Measurements from ENCODE around the gene WDR76. TPM values are rescaled to one million over a fixed set of nuclear protein-coding genes. Genes with fewer than 3 reads are reported as not detected.
A peak's percentile ranks its signal among the peaks of the same experiment; 100 is the strongest.
"Not testable (repeated sequence)": the region's sequence is repeated elsewhere in the genome, so short reads cannot be mapped to it uniquely, and the experiment has no call there.

The WDR76 gene
- 36.1 and 69.1 TPM in 2 replicates for total RNA-seq (2014; rRNA removed; shearing (Covaris generic))

DNA sequence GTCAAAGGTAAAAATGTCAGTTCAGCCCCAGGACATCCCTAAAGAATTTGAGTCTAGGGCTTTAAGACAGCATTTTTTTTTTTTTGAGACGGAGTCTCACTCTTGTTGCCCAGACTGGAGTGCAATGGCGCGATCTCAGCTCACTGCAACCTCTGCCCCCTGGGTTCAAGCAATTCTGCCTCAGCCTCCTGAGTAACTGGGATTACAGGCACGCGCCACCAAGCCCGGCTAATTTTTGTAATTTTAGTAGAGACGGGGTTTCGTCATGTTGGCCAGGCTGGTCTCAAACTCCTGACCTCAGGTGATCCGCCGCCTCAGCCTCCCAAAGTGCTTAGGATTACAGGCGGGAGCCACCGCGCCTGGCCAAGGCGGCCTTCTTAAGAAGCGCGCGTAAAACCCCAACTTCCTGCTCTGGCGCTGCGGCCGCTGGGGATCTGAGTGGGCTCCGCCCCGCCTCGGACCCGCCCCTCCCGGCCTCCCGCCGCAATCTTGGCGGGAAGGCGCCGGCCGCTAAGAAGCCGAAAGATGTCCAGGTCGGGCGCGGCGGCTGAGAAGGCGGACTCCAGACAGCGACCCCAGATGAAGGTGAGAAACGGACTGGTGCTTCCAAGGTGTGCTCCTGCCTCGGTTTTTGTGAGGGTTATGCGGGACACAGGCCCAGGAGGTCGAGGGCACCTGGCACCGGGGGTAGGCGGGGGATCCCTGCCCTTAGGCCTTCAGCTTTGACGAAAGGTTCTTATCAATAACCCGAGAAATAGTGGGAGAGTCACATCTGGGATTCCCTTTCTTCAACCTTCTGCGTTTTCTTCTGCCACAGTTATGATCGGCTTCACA is at the start of gene WDR76:
TSS of gene WDR76 (plus strand) at position 495 of the 834 bp plus-strand sequence. CDS start at position 526, 31 bp downstream.
- in situ Hi-C loops (cut with HindIII; ENCODE audit: low sequenced_read_pairs): no loop called here
- peak; percentile 84 for DNase-seq (ENCODE audit: low spot score)

DNA sequence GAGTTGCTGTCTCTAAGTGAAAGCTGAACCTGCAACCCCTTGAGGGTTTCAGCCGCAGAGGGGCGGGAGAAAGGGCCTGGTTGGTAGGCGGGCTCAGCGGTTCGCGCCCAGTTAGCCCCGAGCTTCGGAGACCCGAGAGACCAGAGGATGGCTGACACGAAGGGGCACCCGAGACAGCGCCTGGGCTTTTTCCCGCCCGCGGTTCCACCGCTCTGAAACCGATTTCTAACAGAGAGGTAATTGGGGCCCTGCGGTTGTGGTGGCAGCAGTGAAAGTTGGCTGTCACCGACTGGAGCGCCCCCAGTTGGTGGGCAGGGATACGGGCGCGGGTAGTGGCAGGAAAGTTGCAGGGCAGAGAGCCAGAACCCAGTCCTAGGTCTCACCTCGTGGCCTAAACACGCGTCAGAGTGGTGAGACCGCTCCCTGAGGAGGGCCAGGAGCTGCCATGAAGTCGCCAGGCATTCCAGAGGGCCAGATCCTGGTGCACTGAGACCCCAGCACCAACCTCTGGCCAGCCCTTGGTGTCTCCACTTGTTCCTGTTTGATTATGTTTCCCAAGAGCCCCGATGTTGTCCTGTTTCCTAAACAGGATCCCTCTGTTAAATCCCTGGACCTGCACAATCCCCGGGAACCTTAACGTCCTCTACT is 49.4 kb upstream of the WDR76 start:
- in situ Hi-C loops (cut with HindIII; ENCODE audit: low sequenced_read_pairs): loop anchor here (10.0 kb wide), 1 partner anchor 87 kb away; no protein-coding TSS in a partner anchor
- peak; percentile 71 for DNase-seq (ENCODE audit: low spot score)

DNA sequence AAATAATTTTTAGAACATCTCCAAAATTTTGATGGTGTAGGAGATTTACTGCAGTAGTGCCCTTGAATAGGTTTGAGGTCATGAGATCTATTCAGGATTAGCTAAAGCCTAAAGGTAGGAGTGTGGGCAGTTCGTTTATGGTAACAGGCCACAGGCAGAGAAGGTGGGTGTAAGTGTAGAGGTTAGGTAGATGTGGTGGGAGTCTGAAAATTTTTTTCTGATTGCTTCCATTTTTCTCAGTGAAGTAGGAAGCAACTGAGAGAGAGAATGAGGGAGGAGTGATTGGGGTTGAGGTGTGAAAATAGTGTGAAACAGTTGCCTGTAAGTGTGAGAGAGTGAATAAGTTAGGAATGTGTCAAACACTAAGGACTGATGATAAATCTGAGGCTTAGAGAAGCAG is 47.8 kb upstream of the WDR76 start:
- in situ Hi-C loops (cut with HindIII; ENCODE audit: low sequenced_read_pairs): loop anchor here (10.0 kb wide), 1 partner anchor 86 kb away; no protein-coding TSS in a partner anchor
- no peak for DNase-seq (ENCODE audit: low spot score)

DNA sequence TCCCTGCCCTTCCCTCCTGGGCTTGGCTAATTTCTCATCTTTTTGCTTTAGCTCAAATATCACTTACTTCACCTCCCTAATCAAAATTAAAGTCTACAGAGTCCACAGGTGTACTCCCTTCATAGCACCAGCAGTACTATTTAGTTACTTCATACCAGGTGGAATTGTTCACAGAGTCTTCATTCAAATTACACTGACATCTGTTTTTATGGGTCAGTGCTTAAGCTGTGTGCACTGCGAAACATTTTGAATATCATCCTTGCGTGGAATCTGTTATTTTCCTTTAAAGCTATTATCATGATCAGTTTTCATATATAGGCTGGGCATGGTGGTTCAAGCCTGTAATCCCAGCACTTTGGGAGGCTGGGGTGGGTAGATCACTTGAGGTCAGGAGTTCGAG is 37.4 kb upstream of the WDR76 start:
- in situ Hi-C loops (cut with HindIII; ENCODE audit: low sequenced_read_pairs): no loop called here
- DNase-seq (ENCODE audit: low spot score): no peak

DNA sequence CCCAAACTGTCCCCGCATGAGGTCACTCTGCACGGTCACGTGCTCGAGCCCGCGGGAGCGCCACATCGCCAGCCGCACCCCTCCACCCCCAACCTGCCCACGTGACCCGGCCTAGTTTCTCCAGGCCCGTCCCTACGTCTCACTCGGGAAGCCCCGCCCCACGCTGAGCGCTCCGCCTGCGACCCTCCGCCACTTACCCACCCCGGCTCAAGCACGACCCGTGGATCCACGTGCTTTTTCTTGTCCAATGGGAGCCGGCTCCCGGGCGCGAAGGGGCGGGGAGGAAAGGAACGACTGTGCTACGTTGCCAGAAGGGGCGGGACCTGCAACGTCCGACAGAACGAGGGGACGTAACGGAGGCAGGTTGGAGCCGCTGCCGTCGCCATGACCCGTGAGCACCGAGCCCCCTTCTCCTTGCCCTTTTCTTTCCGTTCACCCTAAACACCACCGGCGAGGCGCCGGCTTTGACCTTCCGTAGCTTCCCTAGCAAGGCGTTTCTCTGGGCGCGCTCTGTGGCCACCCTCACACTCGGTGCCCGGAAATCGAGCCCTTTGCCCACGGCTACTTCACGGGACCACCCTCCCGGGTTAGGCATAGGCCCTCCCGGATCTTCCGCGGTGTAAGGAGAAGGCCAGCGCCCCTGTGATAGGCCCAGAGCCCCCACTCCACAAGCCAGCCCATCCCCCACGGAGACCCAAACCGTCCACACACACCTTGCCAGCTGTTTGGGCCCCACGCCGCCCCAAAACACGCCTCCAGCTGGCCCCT is 34.6 kb upstream of the WDR76 start, which contains the start of gene SERF2:
TSS of gene SERF2 (plus strand) at position 328 of the 768 bp plus-strand sequence. CDS start at position 385, 57 bp downstream.
- DNase-seq (ENCODE audit: low spot score): peak; percentile 100
- in situ Hi-C loops (cut with HindIII; ENCODE audit: low sequenced_read_pairs): no loop called here

DNA sequence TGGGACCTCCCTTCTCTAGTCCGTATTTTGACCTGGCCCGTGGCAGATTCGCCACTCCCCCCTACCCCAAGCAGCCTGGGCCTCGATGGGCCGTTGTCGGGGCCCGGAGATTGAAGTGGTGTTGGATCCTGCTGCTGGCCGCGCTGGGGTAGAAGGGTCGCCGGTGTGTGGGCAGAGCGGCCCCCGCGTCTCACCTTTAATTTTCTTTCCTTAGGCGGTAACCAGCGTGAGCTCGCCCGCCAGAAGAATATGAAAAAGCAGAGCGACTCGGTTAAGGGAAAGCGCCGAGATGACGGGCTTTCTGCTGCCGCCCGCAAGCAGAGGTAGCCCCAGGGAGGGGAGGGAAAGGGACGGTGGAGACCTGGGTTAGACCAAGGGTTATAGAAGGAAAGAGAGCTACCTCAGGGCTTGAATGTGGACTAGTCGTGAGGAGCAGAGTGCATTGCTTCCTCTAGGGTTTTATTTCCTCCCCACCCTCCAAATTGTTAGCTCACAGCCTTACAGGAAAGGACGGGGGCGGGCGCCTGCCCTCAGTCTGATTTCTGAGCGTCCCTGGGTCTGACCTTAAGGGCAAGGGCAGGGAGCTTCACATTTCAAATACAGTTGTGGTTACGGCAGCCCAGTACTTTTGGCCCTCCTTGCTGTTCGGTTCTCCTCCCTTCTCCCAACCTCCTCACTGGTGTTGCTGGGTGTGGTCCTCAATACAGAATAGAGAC is 33.9 kb upstream of the WDR76 start:
- in situ Hi-C loops (cut with HindIII; ENCODE audit: low sequenced_read_pairs): no loop called here

DNA sequence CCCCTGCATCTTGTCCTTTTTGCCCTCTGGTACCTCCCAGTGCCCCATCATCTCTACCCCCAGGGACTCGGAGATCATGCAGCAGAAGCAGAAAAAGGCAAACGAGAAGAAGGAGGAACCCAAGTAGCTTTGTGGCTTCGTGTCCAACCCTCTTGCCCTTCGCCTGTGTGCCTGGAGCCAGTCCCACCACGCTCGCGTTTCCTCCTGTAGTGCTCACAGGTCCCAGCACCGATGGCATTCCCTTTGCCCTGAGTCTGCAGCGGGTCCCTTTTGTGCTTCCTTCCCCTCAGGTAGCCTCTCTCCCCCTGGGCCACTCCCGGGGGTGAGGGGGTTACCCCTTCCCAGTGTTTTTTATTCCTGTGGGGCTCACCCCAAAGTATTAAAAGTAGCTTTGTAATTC is 33.2 kb upstream of the WDR76 start:
- no peak for DNase-seq (ENCODE audit: low spot score)
- in situ Hi-C loops (cut with HindIII; ENCODE audit: low sequenced_read_pairs): no loop called here

More for the DNA sequence above, 33.9 kb upstream of the WDR76 start:
- DNase-seq (ENCODE audit: low spot score): no peak

DNA sequence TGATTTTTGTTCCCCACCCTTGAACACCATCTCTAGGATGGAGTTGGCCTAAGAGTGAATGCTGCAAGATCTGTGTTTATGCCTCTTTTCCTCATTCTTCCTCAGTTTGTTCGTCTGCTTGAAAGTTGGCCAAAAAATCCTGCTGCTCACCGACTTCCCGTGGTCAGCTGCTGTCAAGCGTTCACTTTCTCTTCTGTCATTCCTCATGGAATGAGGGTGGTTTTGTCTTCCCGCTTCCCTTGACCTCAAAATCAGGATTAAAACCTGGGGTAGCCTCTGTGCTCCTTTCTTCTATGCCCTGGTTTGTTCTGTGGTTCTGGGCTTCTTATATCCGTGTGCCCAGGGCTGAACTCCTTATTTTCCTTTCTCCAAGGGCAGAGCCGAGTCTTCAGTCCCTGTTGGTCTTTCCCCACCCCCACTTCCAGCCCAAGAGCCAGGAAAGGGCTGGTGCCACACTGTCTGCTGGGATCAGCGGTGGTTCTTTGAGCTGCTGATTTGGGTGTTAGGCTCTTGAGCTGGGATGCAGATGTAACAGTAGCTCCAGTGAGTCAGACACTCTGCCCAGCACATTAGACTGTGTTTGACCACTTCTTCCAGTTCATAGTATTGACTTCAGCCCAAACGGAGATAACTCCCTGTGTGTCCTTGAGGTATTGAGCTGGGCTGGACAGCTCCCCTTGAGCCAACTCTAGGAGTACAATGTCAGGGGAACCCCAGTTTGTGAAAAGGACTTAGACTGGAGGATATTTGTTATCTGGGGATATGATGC is 32.3 kb upstream of the WDR76 start:
- DNase-seq (ENCODE audit: low spot score): no peak
- in situ Hi-C loops (cut with HindIII; ENCODE audit: low sequenced_read_pairs): no loop called here

DNA sequence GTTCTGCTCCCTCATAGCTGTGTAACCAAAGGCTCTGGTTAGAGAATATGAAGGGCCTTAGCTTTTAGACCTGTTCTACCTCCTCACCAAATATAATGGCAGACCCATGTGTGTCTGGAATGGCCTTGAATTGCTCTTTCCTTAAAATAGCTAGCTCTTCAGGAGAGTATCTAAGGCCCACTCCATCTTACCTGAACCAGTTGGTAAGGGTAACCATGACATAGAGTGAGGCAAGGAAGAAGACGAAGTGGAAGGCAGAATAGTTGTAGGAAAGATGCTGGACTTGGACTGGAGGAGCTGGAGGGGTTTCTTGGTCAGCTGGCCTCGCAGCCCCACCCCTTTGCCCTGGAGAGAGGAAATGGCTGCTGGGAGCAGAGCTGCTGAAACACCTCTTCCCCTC is 31.6 kb upstream of the WDR76 start:
- in situ Hi-C loops (cut with HindIII; ENCODE audit: low sequenced_read_pairs): no loop called here
- DNase-seq (ENCODE audit: low spot score): no peak

DNA sequence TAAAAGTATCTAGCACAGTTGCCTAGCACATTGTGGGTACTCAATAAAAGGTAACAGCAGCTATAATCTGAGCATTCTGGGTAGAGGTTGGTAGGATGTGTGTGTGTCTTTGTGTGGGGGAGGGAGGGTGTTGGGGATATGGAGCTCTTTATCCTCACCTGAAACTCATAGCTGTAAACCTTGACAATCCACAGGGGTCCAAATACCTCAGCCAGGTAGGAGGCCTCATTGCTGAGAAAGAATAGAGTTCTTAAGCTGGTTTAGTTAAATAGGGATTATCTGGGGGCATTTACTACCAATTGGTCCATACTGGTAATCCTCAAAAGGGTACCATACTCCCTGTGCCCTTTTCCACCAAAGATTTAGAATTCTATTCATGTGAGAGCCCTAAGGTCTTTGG is 30.8 kb upstream of the WDR76 start:
- in situ Hi-C loops (cut with HindIII; ENCODE audit: low sequenced_read_pairs): no loop called here
- DNase-seq (ENCODE audit: low spot score): peak; percentile 8

DNA sequence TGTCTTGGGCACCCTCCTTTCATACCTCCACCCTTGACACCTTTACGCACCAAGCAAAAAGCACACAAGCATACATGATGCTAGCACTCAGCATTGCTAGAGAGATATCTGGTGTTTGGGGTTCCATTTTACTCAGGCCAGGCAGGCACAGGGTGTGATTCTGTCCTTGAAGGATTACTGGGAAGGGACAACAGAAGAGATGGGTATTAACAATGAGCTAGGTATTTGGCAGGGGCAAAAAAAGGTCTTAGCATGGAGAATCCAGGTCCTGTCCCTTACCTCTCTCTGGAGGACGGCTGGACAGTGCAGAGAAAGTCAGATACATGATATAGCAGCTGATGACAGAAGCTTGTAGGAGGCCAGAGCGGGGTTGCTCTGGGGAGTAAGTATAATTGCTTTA is 30.2 kb upstream of the WDR76 start:
- in situ Hi-C loops (cut with HindIII; ENCODE audit: low sequenced_read_pairs): no loop called here

DNA sequence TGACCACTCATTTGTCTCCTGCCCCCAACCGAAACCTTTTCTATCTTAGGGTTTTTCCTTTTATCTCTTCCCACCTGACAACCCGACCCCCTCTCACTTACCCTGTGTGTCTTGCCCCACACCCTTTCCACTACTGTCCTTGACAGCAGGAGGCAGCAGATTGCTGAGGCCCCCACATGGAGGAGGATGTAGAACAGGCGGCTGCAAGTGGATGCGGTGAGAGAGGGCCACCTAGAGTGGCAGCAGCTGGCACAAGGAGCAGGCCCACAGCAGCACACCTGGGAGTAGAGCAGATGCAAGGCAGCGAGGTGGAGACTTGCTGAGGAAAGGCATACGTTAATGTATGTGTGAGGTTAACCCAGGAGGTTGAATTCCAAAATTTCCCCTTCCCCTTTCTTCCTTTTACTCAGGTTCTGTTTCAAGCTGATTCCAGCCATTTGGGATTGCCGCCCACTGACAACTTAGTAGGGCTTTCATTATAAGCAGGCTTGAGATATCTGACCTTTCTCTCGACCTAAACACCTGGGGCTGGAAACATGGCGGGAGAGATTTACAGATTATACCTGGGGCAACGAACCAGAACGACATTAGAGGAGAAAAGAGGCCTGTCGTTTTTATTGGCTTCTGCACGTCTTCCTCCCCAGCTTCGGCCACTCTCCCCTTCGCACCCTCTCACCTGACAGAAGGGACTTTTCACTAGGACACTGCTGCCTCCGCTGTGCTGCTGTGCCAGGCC is 27.4 kb upstream of the WDR76 start:
- peak; percentile 10 for DNase-seq (ENCODE audit: low spot score)
- in situ Hi-C loops (cut with HindIII; ENCODE audit: low sequenced_read_pairs): no loop called here

More for the DNA sequence above, 30.2 kb upstream of the WDR76 start:
- DNase-seq (ENCODE audit: low spot score): no peak

DNA sequence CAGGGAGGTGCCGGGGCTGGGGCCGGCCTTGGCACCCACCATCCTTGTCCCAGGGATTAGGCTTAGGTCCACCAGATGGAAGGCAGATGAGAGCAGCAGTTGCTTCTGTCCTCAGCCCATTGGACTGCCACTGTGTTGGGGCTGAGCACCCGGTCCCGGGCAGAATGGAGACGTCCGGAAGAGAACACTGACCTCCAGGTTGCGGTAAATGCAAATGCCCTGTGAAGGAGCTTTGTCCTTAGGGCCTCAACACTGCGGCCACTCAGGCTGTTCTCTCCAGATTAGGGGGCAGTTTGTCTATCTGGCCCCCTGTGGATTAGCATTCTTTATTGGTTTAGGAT is 26.9 kb upstream of the WDR76 start, which contains the start of gene SERINC4:
TSS of gene SERINC4 (minus strand) at position 276 of the 341 bp plus-strand sequence. CDS start at position 42, 234 bp downstream.
- no peak for DNase-seq (ENCODE audit: low spot score)
- in situ Hi-C loops (cut with HindIII; ENCODE audit: low sequenced_read_pairs): no loop called here

DNA sequence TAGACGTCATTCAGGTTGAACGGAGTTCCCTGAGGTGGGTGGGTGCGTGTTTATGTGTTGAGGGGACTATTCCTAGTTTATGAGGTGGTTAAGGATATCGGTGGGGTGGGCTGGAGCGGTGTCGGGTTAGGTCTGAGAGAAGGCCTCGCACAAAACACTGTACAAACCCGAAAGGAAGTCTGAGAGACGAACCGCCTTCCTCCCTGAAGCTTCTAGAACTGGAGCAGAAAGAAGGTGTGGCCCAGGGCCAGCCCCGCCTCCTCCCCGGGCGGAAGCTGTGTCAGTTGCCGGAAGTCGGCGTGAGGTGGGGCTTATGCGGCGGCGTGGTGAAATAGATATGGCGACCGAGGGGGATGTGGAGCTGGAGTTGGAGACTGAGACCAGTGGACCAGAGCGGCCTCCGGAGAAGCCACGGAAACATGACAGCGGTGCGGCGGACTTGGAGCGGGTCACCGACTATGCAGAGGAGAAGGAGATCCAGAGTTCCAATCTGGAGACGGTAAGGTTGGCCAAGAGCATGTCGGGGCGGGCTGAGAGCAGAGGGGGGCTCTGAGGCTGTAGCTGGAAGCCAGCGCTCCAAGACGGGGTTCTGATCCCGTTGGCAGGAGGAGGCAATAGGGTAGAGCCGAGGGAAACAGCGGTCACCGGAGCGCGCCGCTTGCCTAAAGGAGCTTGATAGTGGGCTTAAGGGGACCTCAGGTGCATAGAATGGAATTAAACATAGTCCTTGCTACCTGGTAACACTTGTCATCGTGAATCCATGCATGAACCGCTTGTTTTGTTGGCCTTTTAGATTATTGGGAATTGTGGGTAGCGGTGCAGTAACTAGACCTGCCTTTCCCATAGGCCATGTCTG is 26.3 kb upstream of the WDR76 start, which contains the start of gene HYPK:
TSS of gene HYPK (plus strand) at position 314 of the 856 bp plus-strand sequence. CDS start at position 338, 24 bp downstream.
- in situ Hi-C loops (cut with HindIII; ENCODE audit: low sequenced_read_pairs): no loop called here
- DNase-seq (ENCODE audit: low spot score): peak; percentile 95

DNA sequence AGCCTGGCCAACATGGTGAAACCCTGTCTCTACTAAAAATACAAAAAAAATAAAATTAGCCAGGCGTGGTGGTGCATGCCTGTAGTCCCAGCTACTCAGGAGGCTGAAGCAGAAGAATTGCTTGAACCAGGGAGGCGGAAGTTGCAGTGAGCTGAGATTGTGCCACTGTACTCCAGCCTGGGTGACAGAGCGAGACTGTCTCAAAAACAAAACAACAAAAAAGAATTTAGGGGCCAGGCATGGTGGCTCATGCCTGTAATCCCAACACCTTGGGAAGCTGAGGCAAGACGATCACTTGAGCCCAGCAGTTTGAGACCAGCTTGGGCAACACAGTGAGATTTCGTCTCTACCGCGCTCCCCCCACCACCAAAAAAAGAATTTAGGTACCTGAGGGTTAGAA is 24.1 kb upstream of the WDR76 start:
- in situ Hi-C loops (cut with HindIII; ENCODE audit: low sequenced_read_pairs): not testable (repeated sequence)

DNA sequence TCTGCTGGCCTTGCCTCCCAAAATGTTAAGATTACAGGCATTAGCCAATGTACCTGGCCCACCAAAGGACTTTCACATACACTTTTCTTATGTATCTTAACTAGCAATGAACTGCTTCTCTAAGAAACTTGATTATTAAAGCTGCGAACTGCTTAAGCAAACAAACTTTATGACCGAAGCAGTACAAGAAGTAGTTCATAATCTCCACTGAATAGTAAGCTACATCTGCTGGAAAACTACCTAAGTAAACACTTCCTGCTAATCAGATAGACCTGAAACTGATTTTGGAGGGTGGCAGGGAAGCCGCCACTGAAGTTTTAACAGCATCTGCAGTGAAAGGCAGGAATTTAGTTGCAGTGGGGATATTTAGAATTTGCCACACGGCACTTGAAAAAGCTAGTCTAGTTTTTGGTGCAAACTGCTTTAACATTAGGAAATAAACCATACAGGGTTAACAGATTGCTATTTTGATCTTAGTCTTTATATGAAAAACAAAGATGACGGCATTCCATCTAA is 18.3 kb upstream of the WDR76 start:
- in situ Hi-C loops (cut with HindIII; ENCODE audit: low sequenced_read_pairs): no loop called here
- DNase-seq (ENCODE audit: low spot score): no peak

More for the DNA sequence above, 24.1 kb upstream of the WDR76 start:
- not testable (repeated sequence) for DNase-seq (ENCODE audit: low spot score)
